Cardiac fibroblast (primary cell): ENCODE results near the gene HSD11B1.

Source experiments
- DNase-seq, 2 donors: peaks; one replicate each; pipeline versions ENCODE4 v3.0.0 to v3.0.0-alpha.2; 2010; ENCODE audit warnings: low read depth in 2 of 2
- H3K4me3 ChIP-seq, 2 donors: replicated peaks in 1 of 2; 1 replicate in 1 of 2; 2 replicates in 1 of 2; pipeline ENCODE4 v1.5.1; 2011; ENCODE audit warnings: low read depth in 2 of 2, low read length in 2 of 2, mild to moderate bottlenecking in 2 of 2, moderate library complexity in 1 of 2
- TF ChIP-seq, protein P1 (sequence below): IDR thresholded peaks from one replicate; pipeline ENCODE4 v1.5.1; 2011; ENCODE audit warnings: low read depth, mild to moderate bottlenecking, low read length, inconsistent platforms

The HSD11B1 gene

DNA sequence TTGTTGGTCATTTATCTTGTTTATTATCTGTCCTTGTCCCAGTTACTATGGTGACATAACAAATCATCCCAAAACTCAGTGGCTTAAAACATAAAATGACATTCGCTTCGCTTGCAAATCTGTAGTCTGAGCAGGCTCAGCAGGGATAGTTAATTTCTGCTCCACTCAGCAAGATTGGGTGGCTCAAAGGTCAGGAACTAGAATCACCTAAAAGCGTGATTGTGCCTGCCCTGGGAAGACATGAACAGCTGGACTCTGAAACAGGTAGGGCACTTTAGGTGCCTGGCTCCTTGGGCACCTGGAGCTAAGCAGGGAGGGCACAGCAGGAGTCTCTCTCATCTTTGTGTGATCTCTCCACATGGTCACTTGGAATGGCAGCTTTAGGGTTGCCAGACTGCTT lies 36.5 kb downstream of the HSD11B1 start:
- DNase-seq = no peak
- TF ChIP-seq, protein P1, sequence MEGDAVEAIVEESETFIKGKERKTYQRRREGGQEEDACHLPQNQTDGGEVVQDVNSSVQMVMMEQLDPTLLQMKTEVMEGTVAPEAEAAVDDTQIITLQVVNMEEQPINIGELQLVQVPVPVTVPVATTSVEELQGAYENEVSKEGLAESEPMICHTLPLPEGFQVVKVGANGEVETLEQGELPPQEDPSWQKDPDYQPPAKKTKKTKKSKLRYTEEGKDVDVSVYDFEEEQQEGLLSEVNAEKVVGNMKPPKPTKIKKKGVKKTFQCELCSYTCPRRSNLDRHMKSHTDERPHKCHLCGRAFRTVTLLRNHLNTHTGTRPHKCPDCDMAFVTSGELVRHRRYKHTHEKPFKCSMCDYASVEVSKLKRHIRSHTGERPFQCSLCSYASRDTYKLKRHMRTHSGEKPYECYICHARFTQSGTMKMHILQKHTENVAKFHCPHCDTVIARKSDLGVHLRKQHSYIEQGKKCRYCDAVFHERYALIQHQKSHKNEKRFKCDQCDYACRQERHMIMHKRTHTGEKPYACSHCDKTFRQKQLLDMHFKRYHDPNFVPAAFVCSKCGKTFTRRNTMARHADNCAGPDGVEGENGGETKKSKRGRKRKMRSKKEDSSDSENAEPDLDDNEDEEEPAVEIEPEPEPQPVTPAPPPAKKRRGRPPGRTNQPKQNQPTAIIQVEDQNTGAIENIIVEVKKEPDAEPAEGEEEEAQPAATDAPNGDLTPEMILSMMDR = no peak
- no peak overlapping the region for H3K4me3 ChIP-seq

DNA sequence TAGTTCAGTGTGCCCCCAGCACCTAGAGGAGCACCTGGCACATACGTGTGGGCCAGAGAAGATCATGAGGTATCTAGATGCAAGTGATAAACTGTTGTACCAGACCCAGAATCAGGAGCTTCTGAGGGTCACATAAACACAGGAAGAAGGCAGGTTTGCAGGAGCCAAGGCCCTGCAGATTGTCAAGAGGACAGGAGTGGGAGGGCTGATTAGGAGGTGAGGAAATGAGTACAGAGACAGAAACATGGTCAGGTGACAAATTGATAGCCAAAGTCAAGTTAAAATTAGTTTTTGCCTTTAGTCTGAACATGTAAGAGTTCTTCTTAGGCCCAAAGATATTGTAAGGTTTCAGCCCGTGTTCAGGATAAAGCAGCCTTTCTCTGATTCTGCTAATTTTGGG lies 37.2 kb downstream of the HSD11B1 start:
- TF ChIP-seq, protein P1 = no peak
- no peak overlapping the region for H3K4me3 ChIP-seq
- DNase-seq = no peak

DNA sequence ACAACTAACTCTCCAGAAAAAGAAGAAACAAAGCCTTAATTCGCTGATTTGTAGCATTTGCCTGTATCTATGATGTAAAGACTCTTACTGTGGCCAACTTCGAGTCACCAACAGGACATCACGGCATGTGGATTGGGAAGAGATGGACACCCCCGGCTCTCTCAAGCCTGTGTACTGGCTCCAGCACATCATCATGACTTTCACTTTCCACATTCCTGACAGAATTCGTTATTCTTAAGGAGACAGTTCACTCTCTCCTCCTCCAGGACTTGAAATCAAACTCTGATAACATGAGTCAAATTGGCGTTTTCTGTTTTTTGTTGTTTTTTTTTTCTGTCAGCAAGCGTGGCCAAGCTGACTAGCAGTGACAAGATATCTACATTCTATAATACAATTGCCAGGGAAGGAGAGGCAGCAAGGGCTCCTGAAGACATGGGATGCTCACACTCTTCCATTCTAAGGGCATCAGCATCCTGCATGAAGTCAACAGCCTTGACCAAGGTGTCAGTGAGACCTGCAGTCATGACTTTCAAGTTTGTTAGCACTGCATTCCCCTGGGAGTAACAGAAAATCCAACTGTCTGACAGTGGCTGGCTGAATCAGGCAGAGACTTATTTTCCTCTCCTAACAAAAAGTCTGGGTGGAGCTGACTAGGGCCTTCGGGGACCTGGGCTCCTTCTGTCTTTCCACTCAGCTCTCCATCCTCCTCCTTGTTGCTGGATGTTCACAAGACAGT lies 37.9 kb downstream of the HSD11B1 start:
- TF ChIP-seq, protein P1 = no peak
- H3K4me3 ChIP-seq = no peak overlapping the region
- peak; percentile 76 to 89 for DNase-seq

DNA sequence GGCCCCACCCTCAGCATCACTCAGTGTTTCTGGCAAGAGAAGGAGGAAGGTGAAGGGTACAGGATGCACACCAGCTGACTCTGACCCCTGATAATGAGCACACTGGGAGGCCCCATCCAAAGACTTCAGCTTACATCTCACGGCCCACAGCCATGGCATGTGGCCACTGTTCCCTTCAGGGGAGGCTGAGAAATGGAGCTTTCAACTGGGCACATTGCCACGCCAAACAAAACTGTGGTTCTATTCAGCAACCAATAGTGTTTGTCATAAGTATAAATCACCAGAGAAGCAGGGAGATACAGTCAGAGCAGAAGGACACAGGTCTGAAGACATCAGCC lies 38.5 kb downstream of the HSD11B1 start:
- TF ChIP-seq, protein P1 = no peak
- DNase-seq = peak; percentile 77 to 95
- H3K4me3 ChIP-seq = no peak overlapping the region

DNA sequence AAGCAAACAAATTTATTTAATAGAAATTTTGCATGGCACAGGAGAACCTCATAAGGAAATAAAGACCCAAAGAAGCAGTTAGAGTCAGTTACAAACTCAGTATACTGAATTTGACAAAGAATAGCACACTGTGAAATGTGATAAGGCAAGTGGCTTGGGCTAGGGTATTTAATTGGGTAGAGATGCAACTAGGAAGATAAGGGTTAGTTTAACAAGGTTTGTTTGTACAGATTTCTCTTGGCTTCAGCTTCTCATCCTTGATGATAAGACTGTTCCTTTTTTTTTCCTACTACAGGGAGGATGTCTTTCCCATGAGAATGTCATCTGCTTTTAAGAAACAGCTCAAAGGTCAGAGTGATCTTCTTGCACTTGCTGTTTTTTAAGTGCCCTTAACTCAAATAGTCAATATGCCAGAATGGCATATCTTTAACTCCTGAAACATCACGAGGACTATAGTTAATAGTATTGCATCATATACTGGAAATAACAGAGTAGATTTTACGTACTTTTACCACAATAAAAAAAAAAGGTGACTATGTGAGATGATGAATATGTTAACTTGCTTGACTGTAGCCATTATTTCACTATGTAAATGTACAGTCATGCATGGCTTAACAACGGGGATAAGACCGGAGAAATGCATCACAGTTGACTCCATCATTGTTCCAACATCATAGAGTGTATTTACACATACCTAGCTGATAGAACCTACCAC lies 42.0 kb downstream of the HSD11B1 start:
- H3K4me3 ChIP-seq = no peak overlapping the region
- TF ChIP-seq, protein P1 = no peak
- peak; percentile 30 to 50 for DNase-seq

DNA sequence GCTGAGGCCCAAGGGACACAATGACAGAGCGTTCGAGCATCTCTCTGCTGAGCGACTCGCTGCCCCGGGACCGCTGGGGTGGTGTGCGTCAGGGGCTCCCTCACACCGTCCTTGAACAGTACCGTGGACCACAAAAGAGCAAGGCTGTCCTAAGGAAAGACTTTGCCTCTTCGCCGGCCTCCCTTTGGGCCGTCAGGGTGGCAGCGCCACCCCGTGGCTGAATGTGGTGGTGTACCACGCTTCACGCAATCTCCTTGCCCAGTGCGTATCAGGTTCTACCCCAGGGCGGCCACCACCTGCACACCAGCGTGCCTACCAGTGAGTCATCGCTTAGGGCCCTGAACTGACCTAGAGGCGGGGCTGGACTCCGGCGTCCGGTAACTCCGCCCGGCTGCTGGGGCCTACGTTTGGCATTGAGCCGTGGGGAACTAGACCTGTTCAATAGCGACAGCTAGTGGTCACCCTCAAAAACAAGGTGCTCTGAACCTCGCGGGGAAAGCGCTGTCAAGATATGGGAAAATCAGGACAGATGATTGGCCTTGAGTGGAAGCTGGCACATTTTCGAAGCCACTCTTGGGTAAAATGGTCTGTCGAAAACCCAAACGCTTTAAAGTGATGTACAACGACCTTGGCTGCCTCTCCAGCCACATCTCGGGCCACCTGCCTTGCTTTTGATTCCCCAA lies 43.1 kb downstream of the HSD11B1 start:
- peak overlapping the region; percentile 6 to 22 for H3K4me3 ChIP-seq
- TF ChIP-seq, protein P1 = peak; percentile 78
- DNase-seq = peak; percentile 96 to 97
